Measurements from ENCODE around the gene GALT.

GRCh38 chr9:34629491-34629808 lies 17.0 kb upstream of the GALT start:
- no peak for TF ChIP-seq CTCF (conservative IDR thresholded peaks at IDR 0.05; ENCODE audit: low read depth, low read length)
- TF ChIP-seq EZH2phosphoT487 (IDR thresholded peaks at IDR 0.05; ENCODE audit: borderline replicate concordance, low read length) = no peak

Measured in PC-3 (cell line).